ENCODE results near the gene YDJC.
A peak's percentile ranks its signal among the peaks of the same experiment; 100 is the strongest.
"Not testable (repeated sequence)": the region's sequence is repeated elsewhere in the genome, so short reads cannot be mapped to it uniquely, and the experiment has no call there.

The YDJC gene, protein sequence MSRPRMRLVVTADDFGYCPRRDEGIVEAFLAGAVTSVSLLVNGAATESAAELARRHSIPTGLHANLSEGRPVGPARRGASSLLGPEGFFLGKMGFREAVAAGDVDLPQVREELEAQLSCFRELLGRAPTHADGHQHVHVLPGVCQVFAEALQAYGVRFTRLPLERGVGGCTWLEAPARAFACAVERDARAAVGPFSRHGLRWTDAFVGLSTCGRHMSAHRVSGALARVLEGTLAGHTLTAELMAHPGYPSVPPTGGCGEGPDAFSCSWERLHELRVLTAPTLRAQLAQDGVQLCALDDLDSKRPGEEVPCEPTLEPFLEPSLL

DNA sequence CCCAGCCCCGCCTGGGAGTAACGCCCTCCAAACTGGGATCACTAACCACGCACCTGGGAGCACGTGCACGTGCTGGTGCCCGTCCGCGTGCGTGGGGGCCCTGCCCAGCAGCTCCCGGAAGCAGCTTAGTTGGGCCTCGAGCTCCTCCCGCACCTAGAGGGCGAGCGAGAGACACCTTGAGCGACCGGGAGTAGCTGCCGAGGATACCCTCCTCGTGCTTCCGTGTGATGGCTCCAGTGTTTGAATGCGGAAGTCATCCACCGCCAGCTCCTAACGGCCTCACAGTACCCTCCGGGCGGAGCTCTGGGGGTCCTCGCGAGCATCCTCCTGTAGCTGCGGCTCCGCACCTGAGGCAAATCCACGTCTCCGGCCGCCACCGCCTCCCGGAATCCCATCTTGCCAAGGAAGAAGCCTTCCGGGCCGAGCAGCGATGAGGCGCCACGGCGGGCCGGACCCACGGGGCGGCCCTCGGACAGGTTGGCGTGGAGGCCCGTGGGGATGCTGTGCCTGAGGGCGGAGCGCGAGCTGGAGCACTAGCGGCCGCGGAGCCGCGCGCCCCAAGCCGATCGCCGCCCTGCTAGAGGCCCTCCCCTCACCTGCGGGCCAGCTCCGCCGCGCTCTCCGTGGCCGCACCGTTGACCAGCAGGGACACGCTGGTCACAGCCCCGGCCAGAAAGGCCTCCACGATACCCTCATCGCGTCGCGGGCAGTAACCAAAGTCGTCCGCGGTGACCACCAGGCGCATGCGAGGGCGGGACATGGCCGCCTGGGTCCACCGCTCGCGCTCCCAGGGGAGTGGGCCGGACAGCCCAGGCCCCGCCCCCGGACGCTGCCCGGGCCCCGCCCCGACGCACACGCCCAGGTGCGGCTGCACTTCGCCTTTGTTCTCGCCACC, at the start of gene YDJC:
Gene YDJC (minus strand): TSS at position 768 of the 895 bp plus-strand sequence. CDS start 8 bp downstream, at position 760.
- TF ChIP-seq, protein P1, sequence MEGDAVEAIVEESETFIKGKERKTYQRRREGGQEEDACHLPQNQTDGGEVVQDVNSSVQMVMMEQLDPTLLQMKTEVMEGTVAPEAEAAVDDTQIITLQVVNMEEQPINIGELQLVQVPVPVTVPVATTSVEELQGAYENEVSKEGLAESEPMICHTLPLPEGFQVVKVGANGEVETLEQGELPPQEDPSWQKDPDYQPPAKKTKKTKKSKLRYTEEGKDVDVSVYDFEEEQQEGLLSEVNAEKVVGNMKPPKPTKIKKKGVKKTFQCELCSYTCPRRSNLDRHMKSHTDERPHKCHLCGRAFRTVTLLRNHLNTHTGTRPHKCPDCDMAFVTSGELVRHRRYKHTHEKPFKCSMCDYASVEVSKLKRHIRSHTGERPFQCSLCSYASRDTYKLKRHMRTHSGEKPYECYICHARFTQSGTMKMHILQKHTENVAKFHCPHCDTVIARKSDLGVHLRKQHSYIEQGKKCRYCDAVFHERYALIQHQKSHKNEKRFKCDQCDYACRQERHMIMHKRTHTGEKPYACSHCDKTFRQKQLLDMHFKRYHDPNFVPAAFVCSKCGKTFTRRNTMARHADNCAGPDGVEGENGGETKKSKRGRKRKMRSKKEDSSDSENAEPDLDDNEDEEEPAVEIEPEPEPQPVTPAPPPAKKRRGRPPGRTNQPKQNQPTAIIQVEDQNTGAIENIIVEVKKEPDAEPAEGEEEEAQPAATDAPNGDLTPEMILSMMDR (IDR thresholded peaks at IDR 0.05; ENCODE audit: low read depth, low read length): peak; percentile 62
- TF ChIP-seq POLR2A (IDR thresholded peaks at IDR 0.05; ENCODE audit: extremely low read depth, insufficient read length) (peak; percentile 83), MYC (IDR thresholded peaks at IDR 0.05; ENCODE audit: low read depth, low read length) (peak; percentile 99)
- TF ChIP-seq, protein P2, sequence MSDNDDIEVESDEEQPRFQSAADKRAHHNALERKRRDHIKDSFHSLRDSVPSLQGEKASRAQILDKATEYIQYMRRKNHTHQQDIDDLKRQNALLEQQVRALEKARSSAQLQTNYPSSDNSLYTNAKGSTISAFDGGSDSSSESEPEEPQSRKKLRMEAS (IDR thresholded peaks at IDR 0.05; ENCODE audit: low read depth, low read length): peak; percentile 99

DNA sequence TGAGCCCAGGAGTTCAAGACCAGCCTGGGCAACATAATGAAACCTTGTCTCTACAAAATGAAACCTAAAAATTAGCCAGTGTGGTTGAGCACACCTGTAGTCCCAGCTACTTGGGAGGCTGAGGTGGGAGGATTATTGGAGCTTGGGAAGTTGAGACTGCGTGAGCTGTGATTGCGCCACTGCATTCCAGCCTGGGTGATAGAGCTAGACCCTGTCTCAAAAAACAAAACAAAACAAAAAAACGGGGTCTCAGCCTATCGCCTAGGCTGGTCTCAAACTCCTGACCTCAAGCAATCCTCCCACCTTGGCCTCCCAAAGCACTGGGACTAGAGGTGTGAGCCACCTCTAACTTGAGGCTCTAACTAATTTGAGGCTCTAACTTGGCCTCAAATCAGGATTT, 49.6 kb upstream of the YDJC start:
- no peak overlapping the region for H3K4me3 ChIP-seq (ENCODE audit: low read depth, low read length)
- DNase-seq (ENCODE audit: low read depth): no peak
- TF ChIP-seq, protein P1 (IDR thresholded peaks at IDR 0.05; ENCODE audit: low read depth, low read length): no peak
- no peak for TF ChIP-seq MYC (IDR thresholded peaks at IDR 0.05; ENCODE audit: low read depth, low read length)
- TF ChIP-seq POLR2A (IDR thresholded peaks at IDR 0.05; ENCODE audit: extremely low read depth, insufficient read length): no peak
- TF ChIP-seq, protein P2 (IDR thresholded peaks at IDR 0.05; ENCODE audit: low read depth, low read length): no peak

More for the DNA sequence above, at the start of gene YDJC:
- H3K4me3 ChIP-seq (ENCODE audit: low read depth, low read length): peak within 1 kb of the TSS; percentile 81
- DNase-seq (ENCODE audit: low read depth): peak; percentile 96

DNA sequence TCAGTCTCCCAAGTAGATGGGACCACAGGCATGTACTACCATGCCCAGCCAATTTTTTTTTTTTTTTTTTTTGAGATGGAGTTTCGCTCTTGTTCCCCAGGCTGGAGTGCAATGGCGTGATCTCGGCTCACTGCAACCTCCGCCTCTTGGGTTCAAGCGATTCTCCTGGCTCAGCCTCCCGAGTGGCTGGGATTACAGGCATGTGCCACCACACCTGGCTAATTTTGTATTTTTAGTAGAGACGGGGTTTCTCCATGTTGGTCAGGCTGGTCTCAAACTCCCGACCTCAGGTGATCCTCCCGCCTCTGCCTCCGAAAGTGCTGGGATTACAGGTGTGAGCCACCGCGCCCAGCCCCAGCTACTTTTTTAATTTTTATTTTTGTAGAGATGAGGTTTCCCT, 49.0 kb upstream of the YDJC start:
- H3K4me3 ChIP-seq (ENCODE audit: low read depth, low read length); DNase-seq (ENCODE audit: low read depth): not testable (repeated sequence)

DNA sequence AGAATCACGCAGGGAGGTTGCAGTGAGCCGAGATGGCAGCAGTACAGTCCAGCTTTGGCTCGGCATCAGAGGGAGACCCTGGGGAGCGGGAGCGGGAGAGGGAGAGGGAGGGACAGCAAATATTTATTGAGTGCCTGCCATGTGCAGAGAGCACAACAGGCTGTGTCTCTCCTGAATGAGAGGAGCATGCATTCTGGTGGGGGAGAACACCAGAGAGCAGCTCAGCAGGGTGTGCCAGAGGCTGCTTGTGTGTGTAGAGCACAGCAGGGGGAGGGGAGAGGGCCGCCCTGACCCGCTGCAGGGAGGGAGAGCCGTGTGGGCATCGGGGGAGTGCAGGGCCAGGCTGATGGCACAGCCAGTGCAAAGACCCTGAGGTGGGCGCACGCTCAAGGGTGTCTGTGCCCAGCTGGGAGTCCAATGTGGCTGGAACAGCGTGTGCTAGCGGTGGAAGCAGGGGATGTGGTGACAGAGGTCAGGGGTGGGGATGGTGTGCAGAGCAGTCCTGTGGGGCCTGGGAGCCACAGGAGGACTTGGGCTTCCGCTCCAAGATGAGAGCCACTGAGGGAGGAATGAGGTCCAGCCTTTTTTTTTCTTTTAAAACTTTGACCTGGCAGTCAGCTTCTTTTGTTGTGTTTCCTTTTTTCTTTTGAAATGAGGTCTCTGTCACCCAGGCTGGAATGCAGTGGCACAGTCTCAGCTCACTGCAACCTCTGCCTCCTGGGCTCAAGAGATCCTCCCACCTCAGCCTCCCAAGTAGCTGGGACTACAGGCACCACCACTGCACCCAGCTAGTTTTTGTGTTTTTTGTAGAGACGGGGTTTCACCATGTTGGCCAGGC, 48.0 kb upstream of the YDJC start:
- DNase-seq (ENCODE audit: low read depth): no peak
- no peak overlapping the region for H3K4me3 ChIP-seq (ENCODE audit: low read depth, low read length)
- TF ChIP-seq MYC (IDR thresholded peaks at IDR 0.05; ENCODE audit: low read depth, low read length) (no peak), POLR2A (IDR thresholded peaks at IDR 0.05; ENCODE audit: extremely low read depth, insufficient read length) (no peak)
- TF ChIP-seq, protein P2 (IDR thresholded peaks at IDR 0.05; ENCODE audit: low read depth, low read length): no peak
- TF ChIP-seq, protein P1 (IDR thresholded peaks at IDR 0.05; ENCODE audit: low read depth, low read length): no peak

DNA sequence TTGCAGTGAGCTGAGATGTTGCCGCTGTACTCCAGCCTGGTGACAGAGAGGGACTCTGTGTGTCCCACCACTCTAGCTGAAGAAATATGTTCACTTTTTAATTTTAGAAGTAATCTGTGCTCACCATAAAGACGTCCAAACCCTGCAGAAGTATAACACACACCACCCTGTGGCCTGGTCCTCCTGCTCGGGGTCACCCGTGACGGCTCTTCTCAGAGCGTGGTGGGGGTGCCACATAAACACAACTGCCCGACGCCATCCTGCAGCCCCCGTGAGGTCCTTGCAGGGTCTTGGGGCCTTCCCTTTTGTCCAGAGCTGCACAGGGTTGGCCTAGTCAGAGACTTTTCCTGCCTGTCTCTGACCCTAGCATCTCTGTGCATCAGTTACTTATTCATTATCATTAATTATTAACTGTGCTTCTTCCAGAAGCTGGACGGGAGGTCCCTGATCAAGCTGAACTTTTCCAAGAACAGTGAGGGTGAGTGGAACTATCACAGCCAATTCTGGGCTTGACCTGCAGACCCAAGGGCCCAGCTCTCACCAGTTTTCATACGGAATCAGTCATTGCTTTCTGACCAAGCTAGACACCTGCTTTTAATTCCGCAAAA, 44.9 kb upstream of the YDJC start:
- TF ChIP-seq POLR2A (IDR thresholded peaks at IDR 0.05; ENCODE audit: extremely low read depth, insufficient read length): no peak
- TF ChIP-seq, protein P1 (IDR thresholded peaks at IDR 0.05; ENCODE audit: low read depth, low read length): no peak
- TF ChIP-seq MYC (IDR thresholded peaks at IDR 0.05; ENCODE audit: low read depth, low read length): no peak
- TF ChIP-seq, protein P2 (IDR thresholded peaks at IDR 0.05; ENCODE audit: low read depth, low read length): no peak
- no peak for DNase-seq (ENCODE audit: low read depth)
- no peak overlapping the region for H3K4me3 ChIP-seq (ENCODE audit: low read depth, low read length)
